Neutrophil (primary cell): ENCODE measurements around the gene PGAP3.

Experiments used
- H3K27ac ChIP-seq: fragments of 200-600 bp; sonication (generic); 2 replicates; pipeline ENCODE4 v1.5.1; 2016; ENCODE audit warnings: mild to moderate bottlenecking, moderate library complexity
- H3K27me3 ChIP-seq: fragments of 200-600 bp; sonication (generic); 2 replicates; pipeline ENCODE4 v1.6.0; 2016; ENCODE audit warnings: mild to moderate bottlenecking
- H3K36me3 ChIP-seq: fragments of 200-600 bp; sonication (generic); 2 replicates; pipeline ENCODE4 v1.5.1; 2017
- H3K4me1 ChIP-seq, 2 experiments: fragments of 200-600 bp in 1 of 2; sonication (generic) in 1 of 2; 1 replicate in 1 of 2; 2 replicates in 1 of 2; pipeline versions ENCODE4 v1.5.1 to v1.6.1; 2013 to 2016; ENCODE audit warnings: low read depth in 1 of 2, low read length in 1 of 2, mild to moderate bottlenecking in 1 of 2, moderate library complexity in 1 of 2; ENCODE audit not compliant: control insufficient read depth in 1 of 2, insufficient read depth in 1 of 2
- H3K4me3 ChIP-seq, 2 experiments: fragments of 200-600 bp in 1 of 2; sonication (generic) in 1 of 2; 1 replicate in 1 of 2; 2 replicates in 1 of 2; pipeline ENCODE4 v1.5.1; 2013 to 2016; ENCODE audit warnings: low read depth in 1 of 2, low read length in 1 of 2, mild to moderate bottlenecking in 1 of 2, moderate library complexity in 1 of 2
- H3K9me3 ChIP-seq: fragments of 200-600 bp; sonication (generic); 2 replicates; pipeline ENCODE4 v1.5.1; 2016
- TF ChIP-seq, protein P1 (sequence below): fragments of 200-600 bp; sonication (generic); IDR thresholded peaks from 2 replicates; pipeline ENCODE4 v1.5.1; 2016; ENCODE audit warnings: antibody characterized with exemption

The PGAP3 gene

DNA sequence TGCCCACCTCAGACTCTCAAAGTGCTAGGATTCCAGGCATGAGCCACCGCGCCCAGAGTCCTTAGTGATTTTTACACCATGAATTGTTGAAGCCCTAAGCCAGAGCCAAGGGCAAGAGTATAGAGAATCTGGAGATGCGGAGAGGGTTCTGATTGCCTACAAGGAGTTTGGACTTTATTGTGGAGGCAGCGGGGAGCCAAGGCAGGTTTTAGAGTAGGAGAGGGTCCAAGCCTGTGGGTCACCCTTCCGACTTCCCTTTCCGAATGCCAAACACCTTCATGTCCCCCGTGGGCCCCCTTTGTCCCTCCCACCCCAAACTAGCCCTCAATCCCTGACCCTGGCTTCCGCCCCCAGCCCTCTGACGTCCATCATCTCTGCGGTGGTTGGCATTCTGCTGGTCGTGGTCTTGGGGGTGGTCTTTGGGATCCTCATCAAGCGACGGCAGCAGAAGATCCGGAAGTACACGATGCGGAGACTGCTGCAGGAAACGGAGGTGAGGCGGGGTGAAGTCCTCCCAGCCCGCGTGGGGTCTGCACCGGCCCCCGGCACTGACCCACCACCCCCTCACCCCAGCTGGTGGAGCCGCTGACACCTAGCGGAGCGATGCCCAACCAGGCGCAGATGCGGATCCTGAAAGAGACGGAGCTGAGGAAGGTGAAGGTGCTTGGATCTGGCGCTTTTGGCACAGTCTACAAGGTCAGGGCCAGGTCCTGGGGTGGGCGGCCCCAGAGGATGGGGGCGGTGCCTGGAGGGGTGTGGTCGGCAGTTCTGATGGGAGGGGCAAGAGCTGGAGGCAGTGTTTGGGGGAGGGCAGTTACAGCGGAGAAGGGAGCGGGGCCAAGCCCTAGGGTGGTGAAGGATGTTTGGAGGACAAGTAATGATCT, 35.4 kb upstream of the PGAP3 start:
- Histone ChIP-seq H3K36me3 (peaks cover 18% of the 10 kb centered on the region), H3K27me3 (no peaks in the 10 kb centered on the region)
- TF ChIP-seq, protein P1, sequence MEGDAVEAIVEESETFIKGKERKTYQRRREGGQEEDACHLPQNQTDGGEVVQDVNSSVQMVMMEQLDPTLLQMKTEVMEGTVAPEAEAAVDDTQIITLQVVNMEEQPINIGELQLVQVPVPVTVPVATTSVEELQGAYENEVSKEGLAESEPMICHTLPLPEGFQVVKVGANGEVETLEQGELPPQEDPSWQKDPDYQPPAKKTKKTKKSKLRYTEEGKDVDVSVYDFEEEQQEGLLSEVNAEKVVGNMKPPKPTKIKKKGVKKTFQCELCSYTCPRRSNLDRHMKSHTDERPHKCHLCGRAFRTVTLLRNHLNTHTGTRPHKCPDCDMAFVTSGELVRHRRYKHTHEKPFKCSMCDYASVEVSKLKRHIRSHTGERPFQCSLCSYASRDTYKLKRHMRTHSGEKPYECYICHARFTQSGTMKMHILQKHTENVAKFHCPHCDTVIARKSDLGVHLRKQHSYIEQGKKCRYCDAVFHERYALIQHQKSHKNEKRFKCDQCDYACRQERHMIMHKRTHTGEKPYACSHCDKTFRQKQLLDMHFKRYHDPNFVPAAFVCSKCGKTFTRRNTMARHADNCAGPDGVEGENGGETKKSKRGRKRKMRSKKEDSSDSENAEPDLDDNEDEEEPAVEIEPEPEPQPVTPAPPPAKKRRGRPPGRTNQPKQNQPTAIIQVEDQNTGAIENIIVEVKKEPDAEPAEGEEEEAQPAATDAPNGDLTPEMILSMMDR = no peak

DNA sequence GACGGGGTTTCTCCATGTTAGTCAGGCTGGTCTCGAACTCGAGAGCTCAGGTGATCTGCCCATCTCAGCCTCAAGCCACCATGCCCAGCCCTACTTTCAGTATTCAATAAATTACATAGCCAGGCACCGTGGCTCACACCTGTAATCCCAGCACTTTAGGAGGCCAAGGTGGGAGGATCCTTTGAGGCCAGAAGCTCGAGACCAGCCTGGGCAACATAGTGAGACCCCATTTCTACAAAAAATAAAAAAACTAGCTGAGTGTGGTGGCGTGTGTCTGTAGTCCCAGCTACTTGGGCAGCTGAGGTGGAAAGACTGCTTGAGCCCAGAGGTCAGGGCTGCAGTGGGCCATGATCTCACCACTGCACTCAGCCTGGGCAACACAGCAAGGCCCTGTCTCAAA, 34.2 kb upstream of the PGAP3 start:
- Histone ChIP-seq H3K4me1 (no peaks in the 10 kb centered on the region), H3K9me3 (no peaks in the 10 kb centered on the region), H3K4me3 (no peak overlapping the region), H3K27ac (no peak overlapping the region), H3K27me3 (no peaks in the 10 kb centered on the region), H3K36me3 (peaks cover 7% of the 10 kb centered on the region)
- TF ChIP-seq, protein P1 = no peak

More for the DNA sequence above, 35.4 kb upstream of the PGAP3 start:
- no peak overlapping the region for H3K4me3 ChIP-seq
- no peaks in the 10 kb centered on the region for H3K9me3 ChIP-seq
- H3K27ac ChIP-seq = no peak overlapping the region
- no peaks in the 10 kb centered on the region for H3K4me1 ChIP-seq

DNA sequence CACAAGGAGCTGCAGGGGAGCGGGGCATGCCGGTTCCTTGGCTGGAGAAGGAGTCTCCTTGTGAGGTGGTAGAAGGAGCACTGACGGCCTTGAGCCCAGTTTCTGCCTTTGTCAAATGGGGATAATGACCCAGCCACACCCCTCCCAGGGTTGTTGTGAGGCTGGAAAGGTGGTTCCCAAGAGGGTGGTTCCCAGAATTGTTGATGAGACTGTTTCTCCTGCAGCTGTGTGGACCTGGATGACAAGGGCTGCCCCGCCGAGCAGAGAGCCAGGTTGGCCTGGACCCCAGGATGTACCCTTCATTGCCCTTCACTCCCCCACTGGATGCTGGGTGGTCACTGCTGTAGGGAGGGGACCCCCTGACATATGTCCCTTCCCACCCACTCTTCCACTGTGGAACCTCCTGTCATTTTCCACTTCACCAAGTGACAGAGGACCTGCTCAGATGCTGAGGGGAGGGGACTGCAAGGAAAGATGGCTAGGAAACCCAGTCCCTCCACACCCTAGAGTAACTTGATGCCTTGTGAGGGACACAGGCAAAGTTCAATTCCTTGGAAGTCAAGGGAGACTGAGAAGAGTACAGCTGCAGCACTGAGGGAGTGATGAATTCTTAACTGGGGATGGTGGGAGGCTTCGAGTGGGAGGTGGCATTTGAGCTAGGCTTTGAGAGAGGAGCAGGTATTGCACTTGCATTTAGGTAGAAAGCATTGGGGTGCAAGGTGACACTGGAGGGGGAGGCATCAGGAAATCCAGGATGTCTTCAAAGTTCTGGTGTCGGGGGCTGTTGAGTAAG, 31.9 kb upstream of the PGAP3 start:
- TF ChIP-seq, protein P1 = no peak
- Histone ChIP-seq H3K9me3 (no peaks in the 10 kb centered on the region), H3K4me3 (no peak overlapping the region), H3K27ac (no peak overlapping the region), H3K27me3 (no peaks in the 10 kb centered on the region), H3K36me3 (no peaks in the 10 kb centered on the region), H3K4me1 (no peaks in the 10 kb centered on the region)

DNA sequence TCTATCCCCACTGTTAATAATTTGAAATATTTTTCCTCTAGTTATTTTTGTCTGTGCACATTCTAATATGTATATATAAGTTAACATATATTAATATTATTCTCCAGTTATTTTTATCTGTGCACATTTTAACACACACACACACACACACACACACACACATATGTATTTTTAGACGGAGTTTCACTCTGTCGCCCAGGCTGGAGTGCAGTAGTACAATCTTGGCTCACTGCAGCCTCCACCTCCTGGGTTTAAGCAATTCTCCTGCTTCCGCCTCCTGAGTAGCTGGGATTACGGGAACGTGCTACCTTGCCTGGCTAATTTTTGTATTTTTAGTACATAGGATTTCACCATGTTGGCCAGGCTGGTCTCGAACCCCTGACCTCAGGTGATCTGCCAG, 29.8 kb upstream of the PGAP3 start:
- Histone ChIP-seq H3K36me3 (no peaks in the 10 kb centered on the region), H3K4me3 (no peak overlapping the region), H3K27me3 (no peaks in the 10 kb centered on the region), H3K4me1 (no peaks in the 10 kb centered on the region), H3K9me3 (no peaks in the 10 kb centered on the region), H3K27ac (no peak overlapping the region)
- TF ChIP-seq, protein P1 = no peak

DNA sequence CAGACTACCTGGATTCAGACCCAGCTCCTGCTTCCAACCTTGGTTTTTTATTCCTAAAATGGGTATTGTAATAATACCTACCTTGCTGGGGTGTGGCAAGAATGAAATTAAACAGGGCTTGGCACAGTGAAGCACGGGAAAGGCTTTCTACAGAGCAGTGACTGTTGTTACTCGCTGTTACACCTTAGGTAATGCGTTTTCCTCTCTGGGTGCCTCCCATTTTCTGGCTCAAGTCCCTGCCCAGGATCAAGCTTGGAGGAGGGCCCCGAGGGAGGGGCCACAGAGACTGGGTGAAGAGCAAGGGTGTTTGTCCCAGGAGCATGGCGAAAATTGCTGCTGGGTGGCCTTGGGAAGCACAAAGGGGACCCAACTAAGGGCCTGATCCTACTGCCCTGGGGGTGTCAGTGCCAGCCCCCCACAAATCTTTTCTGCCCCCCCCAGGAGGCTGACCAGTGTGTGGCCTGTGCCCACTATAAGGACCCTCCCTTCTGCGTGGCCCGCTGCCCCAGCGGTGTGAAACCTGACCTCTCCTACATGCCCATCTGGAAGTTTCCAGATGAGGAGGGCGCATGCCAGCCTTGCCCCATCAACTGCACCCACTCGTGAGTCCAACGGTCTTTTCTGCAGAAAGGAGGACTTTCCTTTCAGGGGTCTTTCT, 29.2 kb upstream of the PGAP3 start:
- Histone ChIP-seq H3K4me1 (no peaks in the 10 kb centered on the region), H3K9me3 (no peaks in the 10 kb centered on the region), H3K27me3 (no peaks in the 10 kb centered on the region), H3K36me3 (no peaks in the 10 kb centered on the region), H3K27ac (no peak overlapping the region), H3K4me3 (no peak overlapping the region)
- TF ChIP-seq, protein P1 = no peak
